Measurements from ENCODE around the gene PPTC7.

GRCh38 chr12:110591451-110592051, 8.4 kb upstream of the PPTC7 start:
- TF ChIP-seq, protein P1, sequence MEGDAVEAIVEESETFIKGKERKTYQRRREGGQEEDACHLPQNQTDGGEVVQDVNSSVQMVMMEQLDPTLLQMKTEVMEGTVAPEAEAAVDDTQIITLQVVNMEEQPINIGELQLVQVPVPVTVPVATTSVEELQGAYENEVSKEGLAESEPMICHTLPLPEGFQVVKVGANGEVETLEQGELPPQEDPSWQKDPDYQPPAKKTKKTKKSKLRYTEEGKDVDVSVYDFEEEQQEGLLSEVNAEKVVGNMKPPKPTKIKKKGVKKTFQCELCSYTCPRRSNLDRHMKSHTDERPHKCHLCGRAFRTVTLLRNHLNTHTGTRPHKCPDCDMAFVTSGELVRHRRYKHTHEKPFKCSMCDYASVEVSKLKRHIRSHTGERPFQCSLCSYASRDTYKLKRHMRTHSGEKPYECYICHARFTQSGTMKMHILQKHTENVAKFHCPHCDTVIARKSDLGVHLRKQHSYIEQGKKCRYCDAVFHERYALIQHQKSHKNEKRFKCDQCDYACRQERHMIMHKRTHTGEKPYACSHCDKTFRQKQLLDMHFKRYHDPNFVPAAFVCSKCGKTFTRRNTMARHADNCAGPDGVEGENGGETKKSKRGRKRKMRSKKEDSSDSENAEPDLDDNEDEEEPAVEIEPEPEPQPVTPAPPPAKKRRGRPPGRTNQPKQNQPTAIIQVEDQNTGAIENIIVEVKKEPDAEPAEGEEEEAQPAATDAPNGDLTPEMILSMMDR (IDR thresholded peaks at IDR 0.05; ENCODE audit: poor library complexity) = no peak
- TF ChIP-seq EZH2 (IDR thresholded peaks at IDR 0.05; ENCODE audit: borderline replicate concordance) = no peak

Measured in hepatocyte (in vitro differentiated cells).